Endothelial cell of umbilical vein (primary cell): ENCODE measurements around the gene PNKD. TPM values are rescaled to one million over a fixed set of nuclear protein-coding genes. Genes with fewer than 3 reads are reported as not detected.

ENCODE experiments used
- BruUV-seq: library from RNA; stranded (reverse); fragments of 400-500 nt; replicated peaks from 2 replicates; lab custom pipeline; 2021; lab: Mats Ljungman, UMichigan
- CTCF ChIA-PET: fragments of 300-600, 350-600 bp; sonication (Branson Sonifier 250); formaldehyde crosslinking; loops from one replicate; lab custom pipeline; 2021; ENCODE audit warnings: antibody characterized with exemption, inconsistent platforms; lab: Charles Lee
- POLR2A ChIA-PET: fragments of 300-600, 350-600 bp; sonication (Branson Sonifier 250); formaldehyde crosslinking; loops from one replicate; lab custom pipeline; 2021; ENCODE audit warnings: antibody characterized with exemption, inconsistent platforms; lab: Charles Lee
- DNase-seq: peaks from one replicate; pipeline ENCODE4 v3.0.0-alpha.2; 2011; ENCODE audit warnings: low read depth, low spot score
- FAIRE-seq: peaks from 2 replicates; lab custom pipeline; 2011; peaks lifted over from hg19 to GRCh38; lab: Jason Lieb, UNC
- H2AFZ ChIP-seq: 2 replicates; pipeline ENCODE4 v1.6.0; 2012; ENCODE audit warnings: low read depth, low read length, control low read depth, inconsistent platforms
- H3K27ac ChIP-seq: 2 replicates; pipeline ENCODE4 v1.5.1; 2011; ENCODE audit warnings: low read depth, mild to moderate bottlenecking, control low read depth, low read length, moderate library complexity; ENCODE audit not compliant: insufficient read depth
- H3K27me3 ChIP-seq, 2 experiments: 2 replicates each; pipeline versions ENCODE4 v1.6.0 to v1.6.1; 2011; ENCODE audit warnings: low read length in 2 of 2, mixed read lengths in 1 of 2; ENCODE audit not compliant: control insufficient read depth in 2 of 2, insufficient read depth in 2 of 2
- H3K36me3 ChIP-seq, 2 experiments: 2 replicates in 1 of 2; 3 replicates in 1 of 2; pipeline ENCODE4 v1.5.1; 2011; ENCODE audit warnings: low read length in 2 of 2, mild to moderate bottlenecking in 1 of 2, moderate library complexity in 1 of 2; ENCODE audit not compliant: control insufficient read depth in 2 of 2, insufficient read depth in 2 of 2; ENCODE audit errors: extremely low read depth in 1 of 2
- H3K4me1 ChIP-seq: 3 replicates; pipeline ENCODE4 v1.5.1; 2011; ENCODE audit warnings: mild to moderate bottlenecking, low read length; ENCODE audit not compliant: control insufficient read depth, insufficient read depth; ENCODE audit errors: extremely low read depth
- H3K4me2 ChIP-seq: 2 replicates; pipeline ENCODE4 v1.6.1; 2011; ENCODE audit warnings: low read length, control low read depth, mixed read lengths; ENCODE audit not compliant: insufficient read depth
- H3K4me3 ChIP-seq, 3 experiments: fragments of 200-600 bp in 1 of 3; sonication (generic), shearing (Covaris generic) in 1 of 3; replicated peaks in 1 of 3; 2 replicates each; pipeline ENCODE4 v1.5.1; 2011 to 2016; ENCODE audit warnings: control low read depth in 3 of 3, low read length in 3 of 3, mild to moderate bottlenecking in 2 of 3, inconsistent platforms in 1 of 3, low read depth in 1 of 3, moderate library complexity in 1 of 3; ENCODE audit not compliant: insufficient read depth in 1 of 3
- H3K79me2 ChIP-seq: 2 replicates; pipeline ENCODE4 v1.6.0; 2012; ENCODE audit warnings: low read length, inconsistent platforms; ENCODE audit not compliant: control insufficient read depth, insufficient read depth
- H3K9ac ChIP-seq: replicated peaks from 2 replicates; pipeline ENCODE3; 2011; ENCODE audit warnings: low read length, control low read depth; ENCODE audit not compliant: insufficient read depth; ENCODE audit errors: extremely low read depth
- H3K9me1 ChIP-seq: replicated peaks from 3 replicates; pipeline ENCODE4 v1.6.0; 2011; ENCODE audit warnings: mild to moderate bottlenecking, low read length; ENCODE audit not compliant: control insufficient read depth, insufficient read depth; ENCODE audit errors: extremely low read depth
- H3K9me3 ChIP-seq: replicated peaks from 2 replicates; pipeline ENCODE4 v1.5.1; 2012; ENCODE audit warnings: low read length, inconsistent platforms; ENCODE audit not compliant: control insufficient read depth, insufficient read depth
- H4K20me1 ChIP-seq: replicated peaks from 2 replicates; pipeline ENCODE3; 2011; ENCODE audit warnings: mild to moderate bottlenecking, low read length; ENCODE audit not compliant: control insufficient read depth, insufficient read depth; ENCODE audit errors: extremely low read depth
- EZH2 ChIP-seq: IDR thresholded peaks from 2 replicates; pipeline ENCODE4 v1.6.1; 2012; ENCODE audit warnings: borderline replicate concordance, low read depth, mild to moderate bottlenecking, moderate library complexity, low read length, inconsistent platforms; ENCODE audit not compliant: severe bottlenecking
- FOS ChIP-seq: IDR thresholded peaks from 2 replicates; pipeline ENCODE4 v1.6.1; 2011; ENCODE audit warnings: mild to moderate bottlenecking, low read length, moderate library complexity, borderline replicate concordance; ENCODE audit not compliant: insufficient read depth
- GATA2 ChIP-seq: IDR thresholded peaks from 2 replicates; pipeline ENCODE4 v1.7.0; 2011; ENCODE audit warnings: low read depth, mild to moderate bottlenecking, moderate library complexity, mixed read lengths, low read length; ENCODE audit not compliant: insufficient read length, insufficient read depth
- JUN ChIP-seq: IDR thresholded peaks from 2 replicates; pipeline ENCODE4 v1.6.1; 2011; ENCODE audit warnings: borderline replicate concordance, low read depth; ENCODE audit not compliant: insufficient read length, insufficient read depth
- MYC ChIP-seq: IDR thresholded peaks from one replicate; pipeline ENCODE4 v1.6.1; 2011; ENCODE audit warnings: mild to moderate bottlenecking, low read depth, low read length
- POLR2A ChIP-seq: IDR thresholded peaks from 2 replicates; pipeline ENCODE4 v1.6.1; 2012; ENCODE audit warnings: low read depth, mild to moderate bottlenecking, control low read depth, low read length
- POLR2AphosphoS5 ChIP-seq: IDR thresholded peaks from 2 replicates; pipeline ENCODE4 v1.6.1; 2012; ENCODE audit warnings: low read depth, mild to moderate bottlenecking, control low read depth, low read length, moderate library complexity; ENCODE audit not compliant: insufficient read depth
- dilution Hi-C: fragments of 300-500 bp; cut with MboI; formaldehyde crosslinking; loops from one replicate; pipeline ENCODE4 v1.15.0; 2019; ENCODE audit warnings: low sequenced_read_pairs; ENCODE audit not compliant: extremely low pct_ligation_motif_present
- intact Hi-C: fragments of 100-400 bp; cut with micrococcal nuclease; formaldehyde crosslinking; loops from one replicate; pipeline ENCODE4 v1.10.0; 2022
- polyA plus RNA-seq, 4 experiments: library from polyadenylated mRNA; depleted of rRNA in 3 of 4; stranded (reverse) in 3 of 4; unstranded in 1 of 4; fragments of >200 nt; gene quantifications; 2 replicates each; pipeline versions ENCODE4 v1.2.1 to v1.2.3, GENCODE V29; 2011 to 2012; ENCODE audit warnings: missing spikeins in 1 of 4
- total RNA-seq: library from RNA; stranded (reverse); gene quantifications from 2 replicates; pipeline ENCODE4 v1.2.3, GENCODE V29; 2021
- TF ChIP-seq, protein P1 (sequence below): IDR thresholded peaks from 2 replicates; pipeline ENCODE4 v1.6.1; 2011; ENCODE audit not compliant: insufficient read depth, insufficient read length
- TF ChIP-seq, protein P2 (sequence below), 2 donors: IDR thresholded peaks; 1 replicate in 1 of 2; 2 replicates in 1 of 2; pipeline ENCODE4 v1.5.1; 2011; ENCODE audit warnings: low read length in 2 of 2, mild to moderate bottlenecking in 2 of 2, moderate library complexity in 2 of 2, control low read depth in 1 of 2, inconsistent platforms in 1 of 2, low read depth in 1 of 2; ENCODE audit not compliant: insufficient read depth in 1 of 2; ENCODE audit errors: extremely low read depth in 1 of 2

PNKD gene
- total and polyA plus RNA-seq, 2 donors (not counting 3 experiments of a cell fraction or from before 2014, with no cell fraction given): 56.1 to 88.3 TPM

GRCh38 chr2:218276986-218277755 lies 6.9 kb downstream of the PNKD start:
- DNase-seq (no peak), FAIRE-seq (no peak)
- ChIA-PET CTCF (no interaction called here), POLR2A (no interaction called here)
- no peaks in the 10 kb centered on the region for H4K20me1 ChIP-seq
- no TSS peak for BruUV-seq
- dilution Hi-C loops: no loop called here
- H3K9ac ChIP-seq: no peak overlapping the region
- no peak overlapping the region for H3K27ac ChIP-seq
- peaks cover 7% of the 10 kb centered on the region for H3K79me2 ChIP-seq
- no peaks in the 10 kb centered on the region for H3K27me3 ChIP-seq
- intact Hi-C loops: no loop called here
- H3K9me1 ChIP-seq: no peaks in the 10 kb centered on the region
- no peak overlapping the region for H2AFZ ChIP-seq
- TF ChIP-seq FOS (no peak), EZH2 (no peak), GATA2 (no peak), POLR2A (no peak), POLR2AphosphoS5 (no peak), JUN (no peak), MYC (no peak)
- TF ChIP-seq, protein P1, sequence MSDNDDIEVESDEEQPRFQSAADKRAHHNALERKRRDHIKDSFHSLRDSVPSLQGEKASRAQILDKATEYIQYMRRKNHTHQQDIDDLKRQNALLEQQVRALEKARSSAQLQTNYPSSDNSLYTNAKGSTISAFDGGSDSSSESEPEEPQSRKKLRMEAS: no peak
- TF ChIP-seq, protein P2, sequence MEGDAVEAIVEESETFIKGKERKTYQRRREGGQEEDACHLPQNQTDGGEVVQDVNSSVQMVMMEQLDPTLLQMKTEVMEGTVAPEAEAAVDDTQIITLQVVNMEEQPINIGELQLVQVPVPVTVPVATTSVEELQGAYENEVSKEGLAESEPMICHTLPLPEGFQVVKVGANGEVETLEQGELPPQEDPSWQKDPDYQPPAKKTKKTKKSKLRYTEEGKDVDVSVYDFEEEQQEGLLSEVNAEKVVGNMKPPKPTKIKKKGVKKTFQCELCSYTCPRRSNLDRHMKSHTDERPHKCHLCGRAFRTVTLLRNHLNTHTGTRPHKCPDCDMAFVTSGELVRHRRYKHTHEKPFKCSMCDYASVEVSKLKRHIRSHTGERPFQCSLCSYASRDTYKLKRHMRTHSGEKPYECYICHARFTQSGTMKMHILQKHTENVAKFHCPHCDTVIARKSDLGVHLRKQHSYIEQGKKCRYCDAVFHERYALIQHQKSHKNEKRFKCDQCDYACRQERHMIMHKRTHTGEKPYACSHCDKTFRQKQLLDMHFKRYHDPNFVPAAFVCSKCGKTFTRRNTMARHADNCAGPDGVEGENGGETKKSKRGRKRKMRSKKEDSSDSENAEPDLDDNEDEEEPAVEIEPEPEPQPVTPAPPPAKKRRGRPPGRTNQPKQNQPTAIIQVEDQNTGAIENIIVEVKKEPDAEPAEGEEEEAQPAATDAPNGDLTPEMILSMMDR (IDR thresholded peaks at IDR 0.05; ENCODE audit: extremely low read depth in 1 of 2, insufficient read depth in 1 of 2, low read depth in 1 of 2, low read length in 2 of 2): no peak
- H3K4me1 ChIP-seq: peaks cover 2% of the 10 kb centered on the region
- H3K4me2 ChIP-seq: no peak overlapping the region
- no peaks in the 10 kb centered on the region for H3K9me3 ChIP-seq
- no peak overlapping the region for H3K4me3 ChIP-seq
- peaks cover 24 to 77% of the 10 kb centered on the region in 2 experiments for H3K36me3 ChIP-seq
